Renal cortex interstitium (tissue), 11 donors: ENCODE results near the gene ASPHD2. TPM values are rescaled to one million over a fixed set of nuclear protein-coding genes. Genes with fewer than 3 reads are reported as not detected.

ENCODE experiments used
- DNase-seq, 11 donors: peaks; one replicate each; pipeline ENCODE4 v3.0.0-alpha.2; 2013; ENCODE audit warnings: low read depth in 9 of 11, low spot score in 4 of 11; ENCODE audit errors: extremely low read depth in 1 of 11
- polyA plus RNA-seq, 3 donors: library from polyadenylated mRNA; unstranded; fragments of 120-200 nt; gene quantifications; one replicate each; pipeline ENCODE4 v1.2.1, GENCODE V29; 2013; ENCODE audit not compliant: insufficient read length in 3 of 3

Gene ASPHD2
- polyA plus RNA-seq, 3 donors: 3.3 to 4.2 (median 3.6) TPM

DNA sequence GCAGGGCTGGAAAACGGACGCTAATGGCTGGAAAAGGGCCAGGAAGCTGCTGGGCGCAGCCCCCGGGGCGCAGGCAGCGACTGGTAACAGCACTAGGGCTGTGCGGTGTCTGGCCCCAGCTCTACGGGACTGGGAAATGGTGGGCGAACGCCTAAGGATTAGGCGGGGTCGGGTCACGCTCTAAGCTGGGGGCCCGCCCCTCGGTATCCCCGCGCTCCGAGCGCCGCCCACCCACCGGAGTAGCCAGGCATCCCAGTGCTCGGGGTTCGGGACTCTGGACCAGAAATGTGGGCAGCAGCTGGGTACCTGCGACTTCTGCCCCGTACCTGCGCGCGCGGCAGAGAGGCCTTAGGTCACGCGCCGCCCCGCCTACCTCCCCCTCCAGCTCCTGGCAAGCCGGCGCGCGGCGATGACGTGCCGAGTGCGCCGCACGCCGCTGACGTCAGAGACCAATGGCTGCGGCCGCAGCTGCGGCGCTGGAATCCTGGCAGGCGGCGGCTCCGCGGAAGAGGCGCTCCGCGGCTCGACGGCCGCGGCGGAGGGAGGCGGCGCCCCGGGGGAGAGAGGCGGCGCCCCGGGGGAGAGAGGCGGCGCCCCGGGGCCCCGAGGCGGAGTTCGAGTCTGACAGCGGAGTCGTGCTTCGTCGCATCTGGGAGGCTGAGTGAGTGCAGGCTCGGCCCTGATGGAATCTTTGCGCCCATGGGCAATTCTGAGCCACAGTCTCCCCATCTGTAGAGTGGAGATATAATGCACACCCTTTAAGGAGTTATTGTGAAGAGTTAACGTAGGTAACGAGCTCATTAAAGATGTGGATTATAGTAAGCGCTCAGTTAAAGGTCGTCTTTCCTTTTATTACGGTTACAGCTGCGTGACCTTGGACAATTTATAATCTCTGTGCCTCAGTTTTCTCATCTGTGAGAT, 54.6 kb downstream of the ASPHD2 start, which contains the start of the genes HPS4 and SRRD:
Gene HPS4, minus strand, starts transcription at position 345 of the 921 bp plus-strand sequence. CDS start 2,021 bp downstream, outside the sequence.
Gene SRRD, plus strand, starts transcription at position 439 of the 921 bp plus-strand sequence. Its CDS starts 14 bp downstream, at position 453.
- peak; percentile 70 to 90 (median 85) for DNase-seq

GRCh38 chr22:26484360-26484706, 55.3 kb downstream of the ASPHD2 start:
- no peak for DNase-seq

- DNase-seq: no peak
These were observed 56.0 kb downstream of the ASPHD2 start for GRCh38 chr22:26485013-26485412.

GRCh38 chr22:26485806-26486390, 56.8 kb downstream of the ASPHD2 start:
- DNase-seq: no peak

- no peak for DNase-seq
These were observed 57.3 kb downstream of the ASPHD2 start for GRCh38 chr22:26486394-26486793.

DNA sequence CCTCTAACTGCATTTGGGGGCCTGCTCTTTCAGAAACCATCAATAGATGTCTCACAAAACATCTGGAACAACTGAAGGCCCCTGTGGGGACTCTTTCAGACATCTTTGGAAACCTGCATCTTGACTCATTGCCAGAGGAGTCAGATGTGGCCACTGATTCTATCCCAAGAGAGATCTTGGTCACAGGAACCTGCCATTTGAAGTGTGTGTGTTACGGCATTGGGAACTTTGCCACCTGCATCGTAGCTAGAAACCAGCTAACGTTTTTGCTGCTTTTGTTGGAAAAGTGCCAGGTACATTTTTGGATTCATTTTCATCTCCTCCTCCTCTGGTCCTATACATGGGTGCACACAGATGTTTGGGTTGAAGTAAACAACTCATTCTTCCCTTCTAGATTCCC, 58.9 kb downstream of the ASPHD2 start:
- DNase-seq: no peak

DNA sequence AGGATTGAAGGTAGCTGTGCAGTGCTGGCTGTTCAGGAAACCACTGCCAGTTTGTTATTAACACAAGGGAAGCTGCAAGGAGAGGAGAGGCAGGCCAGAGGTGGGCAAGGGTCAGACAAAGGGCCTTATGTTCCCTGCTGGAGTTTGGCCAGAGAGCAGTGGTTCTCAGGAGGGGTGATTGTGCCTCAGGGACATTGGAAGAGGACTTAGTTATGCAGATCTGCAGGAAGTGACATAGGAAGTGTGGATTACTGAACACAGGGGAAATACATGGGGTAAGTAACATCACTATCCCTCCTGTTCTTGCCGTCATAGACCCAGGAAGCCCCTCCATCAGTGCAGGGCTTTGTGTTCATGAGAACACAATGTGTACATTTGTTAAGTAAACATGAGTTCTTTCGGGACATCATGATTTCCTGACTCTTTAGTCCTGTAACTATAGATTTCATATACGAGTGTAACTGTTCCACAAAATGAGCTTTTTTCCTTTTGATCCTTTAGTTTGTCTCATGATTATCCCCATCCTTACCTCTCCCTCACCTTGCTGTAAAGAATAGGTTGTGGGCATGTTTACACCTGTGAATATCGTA, 60.5 kb downstream of the ASPHD2 start:
- DNase-seq: no peak

DNA sequence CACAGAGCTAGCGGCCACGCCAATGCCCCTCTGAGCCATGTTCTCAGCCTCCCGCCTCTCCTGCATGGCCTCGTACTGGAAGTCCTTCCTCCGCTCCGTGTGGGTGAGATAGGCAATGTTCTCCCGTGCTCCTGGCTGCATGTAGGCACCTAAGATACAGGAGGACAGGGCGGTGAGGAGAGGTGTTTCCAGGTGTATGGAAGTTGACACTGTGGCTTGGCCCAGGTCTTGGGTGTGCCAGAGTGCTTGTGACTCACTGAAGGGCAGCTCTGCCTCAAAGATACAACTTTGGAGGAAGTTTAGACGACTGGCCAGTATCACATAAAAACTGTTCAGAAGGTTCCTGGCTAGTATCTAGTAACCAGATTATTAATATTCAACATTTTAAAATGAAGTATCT, 63.2 kb downstream of the ASPHD2 start:
- no peak for DNase-seq

- no peak for DNase-seq
These were observed 65.4 kb downstream of the ASPHD2 start for GRCh38 chr22:26494506-26494905.

Other genes with a start within 250 kb of the ASPHD2 start
- 10 to 100 TPM; 31.3 to 43.0 (median 39.2) TPM for gene HPS4, start 54.5 kb downstream of the ASPHD2 start, polyA plus RNA-seq
- 10 to 100 TPM; 28.4 to 38.0 (median 29.0) TPM for gene SRRD, start 54.6 kb downstream of the ASPHD2 start, polyA plus RNA-seq
- gene TFIP11, start 83.2 kb downstream of the ASPHD2 start, polyA plus RNA-seq: 10 to 100 TPM; 40.8 to 48.8 (median 46.3) TPM
- gene TPST2, start 160.9 kb downstream of the ASPHD2 start, polyA plus RNA-seq: 10 to 100 TPM; 24.8 to 30.3 (median 27.8) TPM
- 1 to 10 TPM in 1 of 3 donors, under 1 TPM in 2; 0.42 to 1.0 (median 0.82) TPM for gene CRYBB1, start 188.8 kb downstream of the ASPHD2 start, polyA plus RNA-seq
- gene CRYBA4, start 192.7 kb downstream of the ASPHD2 start, polyA plus RNA-seq: under 1 TPM in 1 of 3 donors, not detected in 2; 0.18 TPM
- under 1 TPM; 0.47 to 0.85 (median 0.52) TPM for gene MIAT, start 228.3 kb downstream of the ASPHD2 start, polyA plus RNA-seq